HG03280 (cell line): ENCODE data around the gene EPHA4.
"Not testable (repeated sequence)": the region's sequence is repeated elsewhere in the genome, so short reads cannot be mapped to it uniquely, and the experiment has no call there.

ENCODE experiments used
- ATAC-seq: cut with Tn5 transposase; IDR thresholded peaks from one replicate; pipeline ENCODE4 v1.9.1; 2021; ENCODE audit warnings: mild to moderate bottlenecking, moderate library complexity; ENCODE audit not compliant: unreplicated experiment

The EPHA4 gene

GRCh38 chr2:221541131-221541735 is 30.9 kb downstream of the EPHA4 start:
- ATAC-seq, result no peak

GRCh38 chr2:221539246-221539645 is 32.9 kb downstream of the EPHA4 start:
- ATAC-seq, result no peak

DNA sequence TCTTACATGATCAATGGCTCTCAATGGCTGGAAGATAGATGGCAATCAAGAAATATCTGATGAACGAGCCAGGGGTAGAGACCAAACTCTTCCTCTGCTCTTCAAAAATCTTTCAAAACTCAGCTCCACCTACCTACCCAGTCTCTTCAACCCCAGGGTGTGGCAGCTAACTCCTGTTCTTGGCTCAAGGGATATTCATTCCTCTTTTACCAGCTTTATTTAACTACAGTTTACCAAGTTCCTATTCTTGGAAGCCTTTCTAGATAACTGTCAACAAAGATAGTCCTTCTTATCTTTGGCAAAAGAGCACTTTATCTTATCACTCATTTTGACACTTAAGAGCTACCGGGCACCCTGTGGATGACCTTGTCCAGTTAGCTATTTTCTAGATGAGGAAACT is 36.3 kb downstream of the EPHA4 start:
- ATAC-seq, result no peak

GRCh38 chr2:221533299-221533698 is 38.8 kb downstream of the EPHA4 start:
- no peak for ATAC-seq

DNA sequence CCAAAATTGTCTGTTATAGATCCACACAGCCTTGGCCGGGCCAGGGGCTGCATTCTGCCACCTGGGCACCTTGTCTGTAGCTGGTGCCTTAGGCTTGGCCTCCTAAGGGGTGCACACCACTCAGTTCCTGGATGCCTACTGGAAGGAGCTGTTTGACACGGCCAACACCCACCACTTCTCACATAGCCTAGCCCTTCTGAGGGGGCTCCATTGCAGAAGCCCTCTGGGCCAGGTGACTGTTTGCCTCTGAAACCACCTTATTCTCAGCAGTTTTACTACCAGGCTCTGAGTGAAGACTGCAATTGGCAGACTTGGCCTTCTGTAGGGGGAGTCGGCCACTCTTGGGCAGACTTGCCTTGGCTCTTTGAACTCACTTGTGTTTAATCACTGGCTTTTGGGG is 39.5 kb downstream of the EPHA4 start:
- no peak for ATAC-seq

GRCh38 chr2:221530653-221531037 is 41.5 kb downstream of the EPHA4 start:
- no peak for ATAC-seq

- ATAC-seq, result no peak
These were observed 42.0 kb downstream of the EPHA4 start for GRCh38 chr2:221529943-221530652.

DNA sequence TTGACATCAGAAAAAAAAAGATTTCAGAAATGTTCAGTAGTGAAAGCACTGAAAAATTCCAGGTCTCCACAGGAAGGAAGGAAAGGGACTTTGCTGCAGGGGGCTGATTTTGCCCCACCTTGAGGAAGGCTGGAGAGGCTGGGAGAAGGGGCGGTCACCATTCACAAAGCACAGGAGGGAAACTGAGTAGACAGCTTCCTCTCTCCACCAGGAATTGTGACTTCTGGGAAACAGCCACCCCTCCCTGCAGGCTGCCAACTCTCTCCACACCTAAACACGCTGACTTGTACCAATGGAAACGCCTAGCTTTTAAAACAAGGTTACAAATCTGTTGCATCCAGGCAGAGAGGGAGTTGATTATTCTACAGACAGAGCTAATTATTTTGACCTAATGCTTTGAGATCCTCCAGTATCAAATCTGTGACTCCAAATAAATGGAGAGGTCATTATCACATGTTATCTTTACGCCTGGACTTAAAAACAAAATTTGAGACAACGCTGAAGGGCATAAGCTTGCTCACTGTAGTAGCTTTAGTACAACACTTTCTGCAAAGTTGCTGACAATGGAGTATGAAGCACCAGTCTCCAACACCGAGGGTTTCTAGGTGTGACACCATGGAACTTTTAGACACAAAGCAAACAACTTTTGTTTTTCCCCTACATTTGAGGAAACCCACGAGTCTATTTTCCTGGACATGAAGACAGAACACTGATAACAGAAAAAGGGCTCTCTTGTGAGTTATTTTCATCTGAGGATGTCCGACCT is 42.7 kb downstream of the EPHA4 start:
- no peak for ATAC-seq

DNA sequence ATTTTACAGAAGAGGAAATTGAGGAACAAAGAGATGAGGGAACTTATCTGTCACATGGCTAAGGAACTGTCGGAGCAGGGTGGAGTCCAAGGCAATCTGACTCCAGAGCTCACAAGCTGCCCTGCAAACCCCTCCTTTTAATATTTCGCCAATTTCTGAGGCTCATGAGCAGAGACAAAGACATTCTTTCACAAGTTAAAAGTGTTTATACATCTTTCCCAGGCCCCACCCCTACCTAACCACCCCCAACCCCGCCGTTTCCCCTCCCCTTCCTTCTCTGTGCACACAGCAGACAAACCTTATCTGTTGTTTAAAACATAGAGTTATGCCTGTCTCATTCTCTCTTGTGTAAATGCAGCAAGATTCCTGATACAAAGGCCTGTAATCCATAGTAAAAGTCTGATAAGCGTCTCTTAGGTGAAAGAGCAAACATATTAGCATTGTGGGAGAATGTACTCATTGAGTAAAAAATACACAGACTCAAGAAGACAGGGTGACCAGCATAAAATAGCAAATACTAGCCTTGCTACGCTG is 44.3 kb downstream of the EPHA4 start:
- ATAC-seq, result no peak

DNA sequence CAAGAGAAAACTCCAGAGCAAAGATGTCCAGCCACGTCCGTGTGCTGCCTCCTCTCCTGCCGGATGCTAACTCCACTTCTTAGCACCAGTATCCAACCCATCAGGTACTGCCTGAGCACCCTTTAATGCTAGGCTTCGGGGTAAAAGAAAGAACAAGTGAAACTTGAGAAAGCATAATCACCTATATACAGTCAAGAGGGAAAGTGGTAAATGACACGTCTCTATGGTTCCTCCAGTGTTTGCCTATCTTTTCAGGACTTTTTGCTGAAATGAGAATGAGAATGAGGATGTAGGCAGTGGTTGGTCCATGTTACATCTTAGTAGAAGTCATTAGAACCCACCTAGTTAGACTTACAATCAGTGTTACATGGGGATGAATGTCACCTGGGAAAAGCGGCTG is 47.9 kb downstream of the EPHA4 start:
- no peak for ATAC-seq

DNA sequence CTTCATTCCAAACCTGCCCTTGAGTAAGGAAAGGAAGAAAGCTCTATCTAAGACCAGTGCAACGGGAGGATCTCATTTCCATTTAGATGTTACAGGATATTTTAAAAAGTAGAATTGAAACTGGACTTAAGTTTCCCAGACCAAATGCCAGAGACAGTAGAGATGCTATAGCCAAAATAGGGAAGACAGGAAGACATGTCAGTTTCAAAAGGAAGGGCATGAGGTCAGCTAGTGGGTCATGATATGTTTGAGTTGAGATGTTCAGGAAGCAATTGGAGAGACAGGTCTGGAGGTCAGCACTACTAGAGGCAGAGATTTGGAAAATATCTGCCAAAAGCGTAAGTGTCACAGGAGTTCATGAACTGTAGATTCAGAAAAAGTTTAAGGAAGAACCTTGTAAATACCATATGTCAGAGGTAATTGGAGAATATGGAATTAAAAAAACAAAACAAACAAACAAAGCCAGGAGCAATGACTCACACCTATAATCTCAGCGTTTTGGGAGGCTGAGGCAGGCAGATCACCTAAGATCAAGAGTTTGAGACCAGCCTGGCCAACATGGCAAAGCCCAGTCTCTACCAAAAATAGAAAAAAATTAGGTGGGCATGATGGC is 50.8 kb downstream of the EPHA4 start:
- no peak for ATAC-seq

GRCh38 chr2:221518935-221519625 is 53.0 kb downstream of the EPHA4 start:
- no peak for ATAC-seq

- peak; percentile 68 for ATAC-seq
These were observed 53.7 kb downstream of the EPHA4 start for GRCh38 chr2:221518201-221518934.

- peak; percentile 84 for ATAC-seq
These were observed 54.4 kb downstream of the EPHA4 start for GRCh38 chr2:221517696-221518151.

DNA sequence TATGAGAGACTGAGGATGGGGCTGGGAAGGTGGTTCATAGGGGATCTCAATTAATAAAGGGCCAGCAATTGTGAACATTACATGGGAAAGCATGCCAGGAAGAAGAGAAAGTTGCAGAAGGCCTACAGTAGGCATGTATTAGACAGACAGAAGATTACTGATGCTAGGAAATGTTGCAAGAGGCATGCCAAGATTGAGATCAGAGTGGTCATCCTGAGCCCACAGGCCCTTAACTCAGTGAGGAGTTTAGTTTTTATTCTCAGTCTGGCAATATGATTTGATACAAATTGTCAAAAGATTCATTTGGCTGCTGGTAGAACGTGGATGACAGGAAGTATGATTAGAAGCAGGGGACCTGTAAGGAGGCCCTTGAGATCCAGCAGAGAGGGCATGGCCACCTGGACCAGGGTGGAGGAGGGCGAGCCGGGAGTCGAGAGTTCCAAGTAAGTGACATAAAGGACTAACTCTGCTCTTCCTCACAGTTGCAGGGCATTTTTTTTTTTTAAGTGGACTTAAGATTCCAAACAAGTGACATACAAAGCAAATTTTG is 54.9 kb downstream of the EPHA4 start:
- no peak for ATAC-seq

- no peak for ATAC-seq
These were observed 56.2 kb downstream of the EPHA4 start for GRCh38 chr2:221515864-221516263.

GRCh38 chr2:221514305-221515040 is 57.6 kb downstream of the EPHA4 start:
- ATAC-seq, result no peak

DNA sequence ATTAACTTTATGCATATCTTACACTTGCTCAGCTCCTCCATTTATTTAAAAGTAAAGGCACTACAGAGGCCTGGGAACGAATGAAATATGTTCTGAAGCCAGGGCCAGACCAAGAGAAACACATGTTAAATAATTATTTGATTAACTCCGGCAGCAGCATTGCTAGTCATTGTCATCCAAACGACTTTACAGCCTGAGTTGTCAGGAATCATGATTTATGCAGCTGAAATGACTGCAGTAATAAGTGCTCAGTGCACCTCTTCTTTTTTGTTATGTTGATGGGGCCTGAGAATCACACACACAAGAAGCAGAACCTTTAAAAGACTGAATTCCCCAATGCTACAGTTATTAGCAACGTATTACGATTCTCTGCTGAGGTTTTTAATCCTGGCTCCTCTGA is 58.9 kb downstream of the EPHA4 start:
- no peak for ATAC-seq

GRCh38 chr2:221511325-221511724 is 60.8 kb downstream of the EPHA4 start:
- ATAC-seq, result not testable (repeated sequence)
